ENCODE measurements around the gene VPS33A. TPM values are rescaled to one million over a fixed set of nuclear protein-coding genes. Genes with fewer than 3 reads are reported as not detected.

The VPS33A gene
- total and polyA plus RNA-seq, 10 of the 15 experiments (the other 5 are each of a cell fraction or from before 2014, with no cell fraction given): 7.7 to 33.6 (median 21.6) TPM

DNA sequence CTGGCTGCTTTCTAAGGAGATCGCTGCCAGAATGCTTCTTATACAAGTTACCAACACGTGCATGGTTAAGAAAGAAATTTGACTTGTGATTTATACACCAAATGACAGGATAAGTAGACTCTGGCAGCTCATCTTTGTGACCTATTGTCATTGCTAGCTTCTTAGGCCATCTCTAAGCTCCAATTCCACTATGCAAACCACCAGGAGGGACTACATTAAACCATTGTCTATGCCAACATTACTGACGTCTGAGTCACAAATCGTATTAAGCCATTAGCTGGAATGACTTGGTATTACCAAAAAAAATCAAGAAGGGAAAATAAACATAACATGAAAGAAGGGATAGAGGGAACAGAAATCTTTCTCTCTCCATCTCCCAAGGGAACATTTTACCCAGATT is 15.8 kb upstream of the VPS33A start:
- no peak overlapping the region for H3K4me2 ChIP-seq (ENCODE audit: control insufficient read depth, insufficient read depth)
- H4K20me1 ChIP-seq (ENCODE audit: control insufficient read depth, insufficient read depth): no peaks in the 10 kb centered on the region
- H3K27ac ChIP-seq (ENCODE audit: control insufficient read depth, insufficient read depth): no peak overlapping the region
- no peak overlapping the region for H2AFZ ChIP-seq (ENCODE audit: control insufficient read depth, low read depth, low read length)
- WGBS (ENCODE audit: insufficient coverage, insufficient replicate concordance, low lambda C conversion rate, missing lambda C conversion rate): 92% methylated on average over 4 of the region's 4 CpGs
- no peaks in the 10 kb centered on the region for H3K4me1 ChIP-seq (ENCODE audit: control insufficient read depth, insufficient read depth, low read length)
- FAIRE-seq (no peak), DNase-seq (ENCODE audit: low read depth, low spot score) (no peak), ATAC-seq (no peak)
- no TSS peak for BruUV-seq (replicated peaks)
- TF ChIP-seq JUNB (IDR thresholded peaks at IDR 0.05) (no peak), NRF1 (conservative IDR thresholded peaks at IDR 0.05; ENCODE audit: low read depth, low read length) (no peak), GATAD2B (conservative IDR thresholded peaks at IDR 0.05; ENCODE audit: low read depth) (no peak), HDGF (IDR thresholded peaks at IDR 0.05) (no peak)
- TF ChIP-seq, protein P1, sequence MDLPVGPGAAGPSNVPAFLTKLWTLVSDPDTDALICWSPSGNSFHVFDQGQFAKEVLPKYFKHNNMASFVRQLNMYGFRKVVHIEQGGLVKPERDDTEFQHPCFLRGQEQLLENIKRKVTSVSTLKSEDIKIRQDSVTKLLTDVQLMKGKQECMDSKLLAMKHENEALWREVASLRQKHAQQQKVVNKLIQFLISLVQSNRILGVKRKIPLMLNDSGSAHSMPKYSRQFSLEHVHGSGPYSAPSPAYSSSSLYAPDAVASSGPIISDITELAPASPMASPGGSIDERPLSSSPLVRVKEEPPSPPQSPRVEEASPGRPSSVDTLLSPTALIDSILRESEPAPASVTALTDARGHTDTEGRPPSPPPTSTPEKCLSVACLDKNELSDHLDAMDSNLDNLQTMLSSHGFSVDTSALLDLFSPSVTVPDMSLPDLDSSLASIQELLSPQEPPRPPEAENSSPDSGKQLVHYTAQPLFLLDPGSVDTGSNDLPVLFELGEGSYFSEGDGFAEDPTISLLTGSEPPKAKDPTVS (IDR thresholded peaks at IDR 0.05; ENCODE audit: low read depth, low read length): no peak
- TF ChIP-seq, protein P2, sequence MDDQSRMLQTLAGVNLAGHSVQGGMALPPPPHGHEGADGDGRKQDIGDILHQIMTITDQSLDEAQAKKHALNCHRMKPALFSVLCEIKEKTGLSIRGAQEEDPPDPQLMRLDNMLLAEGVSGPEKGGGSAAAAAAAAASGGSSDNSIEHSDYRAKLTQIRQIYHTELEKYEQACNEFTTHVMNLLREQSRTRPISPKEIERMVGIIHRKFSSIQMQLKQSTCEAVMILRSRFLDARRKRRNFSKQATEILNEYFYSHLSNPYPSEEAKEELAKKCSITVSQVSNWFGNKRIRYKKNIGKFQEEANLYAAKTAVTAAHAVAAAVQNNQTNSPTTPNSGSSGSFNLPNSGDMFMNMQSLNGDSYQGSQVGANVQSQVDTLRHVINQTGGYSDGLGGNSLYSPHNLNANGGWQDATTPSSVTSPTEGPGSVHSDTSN (IDR thresholded peaks at IDR 0.05; ENCODE audit: insufficient replicate concordance, low read depth, low read length): no peak
- TF ChIP-seq, protein P3, sequence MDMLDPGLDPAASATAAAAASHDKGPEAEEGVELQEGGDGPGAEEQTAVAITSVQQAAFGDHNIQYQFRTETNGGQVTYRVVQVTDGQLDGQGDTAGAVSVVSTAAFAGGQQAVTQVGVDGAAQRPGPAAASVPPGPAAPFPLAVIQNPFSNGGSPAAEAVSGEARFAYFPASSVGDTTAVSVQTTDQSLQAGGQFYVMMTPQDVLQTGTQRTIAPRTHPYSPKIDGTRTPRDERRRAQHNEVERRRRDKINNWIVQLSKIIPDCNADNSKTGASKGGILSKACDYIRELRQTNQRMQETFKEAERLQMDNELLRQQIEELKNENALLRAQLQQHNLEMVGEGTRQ (IDR thresholded peaks at IDR 0.05; ENCODE audit: borderline replicate concordance, low read depth, low read length): no peak
- H3K9ac ChIP-seq (ENCODE audit: control insufficient read depth, insufficient read depth, low read length): no peak overlapping the region
- intact Hi-C loops (cut with micrococcal nuclease; ENCODE audit: unreplicated experiment): no loop called here
- SMC1A ChIA-PET (ENCODE audit: uncharacterized antibody, unreplicated experiment): interaction anchor here (0.6 to 1.0 kb wide), 2 partner anchors 228 to 1884 kb away, joined by 3 read pairs; no protein-coding TSS in a partner anchor
- RAD21 ChIA-PET (ENCODE audit: unreplicated experiment): no interaction called here
- in situ Hi-C loops (cut with MboI): no loop called here
- POLR2A ChIA-PET: interaction anchor here (0.6 kb wide), 1 partner anchor 447 kb away, joined by 5 read pairs; no protein-coding TSS in a partner anchor
- no peaks in the 10 kb centered on the region for H3K9me3 ChIP-seq (replicated peaks; ENCODE audit: control insufficient read depth, insufficient read depth, low read length)
- no peak overlapping the region for H3K4me3 ChIP-seq
- no peaks in the 10 kb centered on the region for H3K27me3 ChIP-seq (replicated peaks in 1 of 2; ENCODE audit: control insufficient read depth in 2 of 2, insufficient read depth in 2 of 2, low read length in 1 of 2)
- H3K79me2 ChIP-seq (ENCODE audit: control insufficient read depth, insufficient read depth, low read length): no peaks in the 10 kb centered on the region
- CTCF ChIA-PET: interaction anchor here (0.9 to 1.6 kb wide), 2 partner anchors 8 to 74 kb away, joined by 4 to 5 read pairs; no protein-coding TSS in a partner anchor
- peaks cover 5 to 9% of the 10 kb centered on the region in 2 experiments; a peak in 3 of 4 replicates for H3K36me3 ChIP-seq (ENCODE audit: control insufficient read depth in 2 of 2, insufficient read depth in 2 of 2, low read length in 1 of 2)
